ENCODE results near the gene CPS1. TPM values are rescaled to one million over a fixed set of nuclear protein-coding genes. Genes with fewer than 3 reads are reported as not detected.

CPS1 gene
- total and polyA plus RNA-seq, 2 of the 8 experiments (the other 6 are each of a cell fraction or from before 2014, with no cell fraction given) = 7.9 to 15.7 TPM

DNA sequence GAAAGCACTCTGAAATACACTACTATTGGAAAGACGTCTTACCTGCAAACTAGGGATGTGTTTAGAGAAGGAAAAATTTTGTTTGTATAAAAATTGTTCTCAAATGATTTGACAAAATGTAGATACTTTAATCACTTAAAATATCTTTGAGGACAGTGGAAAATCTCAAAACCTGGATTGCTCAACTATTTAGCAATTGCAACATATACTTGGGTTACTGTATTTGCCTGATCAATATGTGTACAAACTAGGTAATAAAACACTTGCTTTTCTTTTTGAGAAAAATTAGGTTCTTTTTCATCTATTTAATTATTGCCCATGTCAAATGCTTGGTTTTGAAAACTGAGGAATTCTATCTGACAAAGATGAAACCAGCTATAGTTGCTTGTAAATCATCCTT lies 60.9 kb downstream of the CPS1 start (continued):
- TF ChIP-seq EZH2 (IDR thresholded peaks at IDR 0.05; ENCODE audit: low read depth, low read length, severe bottlenecking) (no peak), FOSL1 (IDR thresholded peaks at IDR 0.05; ENCODE audit: insufficient read depth, low read depth, low read length) (no peak)
